GM12892 (cell line): ENCODE results near the gene EGFL8.

Experiments used
- POLR2A ChIP-seq: IDR thresholded peaks from 2 replicates; pipeline ENCODE4 v1.6.1; 2011; ENCODE audit warnings: low read depth, low read length, control low read depth
- POLR2AphosphoS5 ChIP-seq: IDR thresholded peaks from 2 replicates; pipeline ENCODE4 v1.6.1; 2011; ENCODE audit warnings: low read depth, low read length, control low read depth
- TAF1 ChIP-seq: IDR thresholded peaks from 2 replicates; pipeline ENCODE4 v1.6.1; 2011; ENCODE audit warnings: low read depth, mild to moderate bottlenecking, control low read depth, low read length, borderline replicate concordance

DNA sequence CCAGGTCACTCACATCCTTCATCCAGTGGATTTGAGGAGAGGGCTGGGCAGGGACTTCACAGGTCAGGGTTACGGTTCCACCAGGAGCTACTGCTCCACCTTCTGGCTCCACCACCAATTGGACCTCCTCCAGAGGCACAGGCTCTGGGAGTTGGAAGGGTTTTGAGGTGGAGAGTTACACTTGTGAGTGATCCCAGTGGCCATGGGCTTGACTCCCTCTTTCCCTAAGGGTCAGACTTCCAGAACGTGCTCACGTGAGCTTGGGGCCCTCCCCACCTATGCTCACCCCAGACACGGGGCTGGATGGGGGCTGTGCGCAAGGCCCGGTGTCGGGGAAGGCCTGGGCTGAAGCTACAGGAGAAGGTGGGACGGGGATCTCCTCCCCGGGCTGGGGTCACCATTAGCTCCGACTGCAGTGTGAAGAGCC lies 18.2 kb downstream of the EGFL8 start:
- TF ChIP-seq POLR2AphosphoS5 (no peak), POLR2A (no peak), TAF1 (no peak)
